ENCODE measurements around the gene WWOX.

Gene WWOX

DNA sequence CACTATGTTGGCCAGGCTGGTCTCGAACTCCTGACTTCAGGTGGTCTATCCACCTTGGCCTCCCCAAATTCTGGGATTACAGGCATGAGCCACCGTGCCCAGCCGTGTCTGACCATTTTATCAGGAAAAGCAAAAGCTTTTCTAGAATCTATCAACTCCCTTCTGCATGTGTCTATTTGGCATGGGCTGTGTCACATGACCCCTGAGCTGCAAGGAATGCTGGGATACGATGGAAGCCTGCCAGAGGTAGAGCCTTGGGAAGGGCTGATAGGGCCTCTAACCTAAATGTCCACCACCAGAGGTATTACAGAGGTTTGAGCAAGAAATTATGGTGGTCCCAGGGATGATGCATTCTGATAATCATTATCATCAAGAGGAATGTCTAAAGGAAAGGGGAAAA is 616.2 kb downstream of the WWOX start:
- DNase-seq = no peak
- no peak overlapping the region for H4K12ac ChIP-seq (ENCODE audit: low read depth, low read length)
- no peaks in the 10 kb centered on the region for H3K36me3 ChIP-seq (ENCODE audit: control insufficient read depth in 1 of 2, insufficient read depth in 2 of 2, low read length in 2 of 2)
- no peaks in the 10 kb centered on the region for H3K9me3 ChIP-seq (ENCODE audit: insufficient read depth, low read depth, low read length)
- H3K23ac ChIP-seq (ENCODE audit: low read length) = no peak overlapping the region
- no peak overlapping the region for H3K4me3 ChIP-seq (ENCODE audit: low read depth, low read length)
- H3K4ac ChIP-seq (ENCODE audit: low read depth, low read length) = no peak overlapping the region
- H2BK12ac ChIP-seq (ENCODE audit: low read length) = no peak overlapping the region
- H3K27me3 ChIP-seq (ENCODE audit: insufficient read depth, low read length) = no peaks in the 10 kb centered on the region
- H2BK120ac ChIP-seq (ENCODE audit: insufficient read depth, low read length, poor library complexity) = no peak overlapping the region
- peaks cover 1% of the 10 kb centered on the region for H3K79me1 ChIP-seq (ENCODE audit: low read length)
- no peak overlapping the region for H2AK5ac ChIP-seq (ENCODE audit: low read length)
- H3K4me1 ChIP-seq (ENCODE audit: control insufficient read depth in 1 of 2, insufficient read depth in 2 of 2, low read length in 2 of 2) = no peaks in the 10 kb centered on the region
- no peak overlapping the region for H2BK5ac ChIP-seq (ENCODE audit: low read depth, low read length, poor library complexity)
- no peak overlapping the region for H2AFZ ChIP-seq (ENCODE audit: insufficient read depth, low read length, poor library complexity)
- H3K79me2 ChIP-seq (ENCODE audit: control insufficient read depth, insufficient read depth, low read length, poor library complexity) = no peaks in the 10 kb centered on the region
- H4K8ac ChIP-seq (ENCODE audit: low read depth, low read length) = no peak overlapping the region
- no peak overlapping the region for H3K27ac ChIP-seq (ENCODE audit: low read depth, low read length)
- H3K18ac ChIP-seq (ENCODE audit: low read length) = no peak overlapping the region
- no peak overlapping the region for H3K9ac ChIP-seq (ENCODE audit: low read length)
- no peak overlapping the region for H3K4me2 ChIP-seq (ENCODE audit: low read length)
- no peak overlapping the region for H4K91ac ChIP-seq (ENCODE audit: low read depth, low read length)
- H3K14ac ChIP-seq (ENCODE audit: low read length) = no peak overlapping the region
- WGBS (ENCODE audit: extremely low coverage, insufficient coverage, insufficient read length) = no CpG with 5 or more reads among the region's 4 CpGs

GRCh38 chr16:78718141-78718540 is 618.7 kb downstream of the WWOX start:
- no peak overlapping the region for H2AFZ ChIP-seq (ENCODE audit: insufficient read depth, low read length, poor library complexity)
- no peak overlapping the region for H2BK12ac ChIP-seq (ENCODE audit: low read length)
- H3K9me3 ChIP-seq (ENCODE audit: insufficient read depth, low read depth, low read length) = no peaks in the 10 kb centered on the region
- no peak overlapping the region for H3K9ac ChIP-seq (ENCODE audit: low read length)
- H4K8ac ChIP-seq (ENCODE audit: low read depth, low read length) = no peak overlapping the region
- H3K27me3 ChIP-seq (ENCODE audit: insufficient read depth, low read length) = no peaks in the 10 kb centered on the region
- H3K4ac ChIP-seq (ENCODE audit: low read depth, low read length) = no peak overlapping the region
- no peak overlapping the region for H3K14ac ChIP-seq (ENCODE audit: low read length)
- no peaks in the 10 kb centered on the region for H3K36me3 ChIP-seq (ENCODE audit: control insufficient read depth in 1 of 2, insufficient read depth in 2 of 2, low read length in 2 of 2)
- no CpG with 5 or more reads among the region's 2 CpGs for WGBS (ENCODE audit: extremely low coverage, insufficient coverage, insufficient read length)
- no peak overlapping the region for H3K4me2 ChIP-seq (ENCODE audit: low read length)
- H3K18ac ChIP-seq (ENCODE audit: low read length) = no peak overlapping the region
- peaks cover 1% of the 10 kb centered on the region for H3K79me1 ChIP-seq (ENCODE audit: low read length)
- no peak overlapping the region for H3K27ac ChIP-seq (ENCODE audit: low read depth, low read length)
- H4K12ac ChIP-seq (ENCODE audit: low read depth, low read length) = no peak overlapping the region
- H3K4me3 ChIP-seq (ENCODE audit: low read depth, low read length) = no peak overlapping the region
- H3K23ac ChIP-seq (ENCODE audit: low read length) = no peak overlapping the region
- no peak overlapping the region for H2BK5ac ChIP-seq (ENCODE audit: low read depth, low read length, poor library complexity)
- no peaks in the 10 kb centered on the region for H3K79me2 ChIP-seq (ENCODE audit: control insufficient read depth, insufficient read depth, low read length, poor library complexity)
- no peak overlapping the region for H2AK5ac ChIP-seq (ENCODE audit: low read length)
- no peak for DNase-seq
- no peak overlapping the region for H2BK120ac ChIP-seq (ENCODE audit: insufficient read depth, low read length, poor library complexity)
- H3K4me1 ChIP-seq (ENCODE audit: control insufficient read depth in 1 of 2, insufficient read depth in 2 of 2, low read length in 2 of 2) = no peaks in the 10 kb centered on the region
- H4K91ac ChIP-seq (ENCODE audit: low read depth, low read length) = no peak overlapping the region

DNA sequence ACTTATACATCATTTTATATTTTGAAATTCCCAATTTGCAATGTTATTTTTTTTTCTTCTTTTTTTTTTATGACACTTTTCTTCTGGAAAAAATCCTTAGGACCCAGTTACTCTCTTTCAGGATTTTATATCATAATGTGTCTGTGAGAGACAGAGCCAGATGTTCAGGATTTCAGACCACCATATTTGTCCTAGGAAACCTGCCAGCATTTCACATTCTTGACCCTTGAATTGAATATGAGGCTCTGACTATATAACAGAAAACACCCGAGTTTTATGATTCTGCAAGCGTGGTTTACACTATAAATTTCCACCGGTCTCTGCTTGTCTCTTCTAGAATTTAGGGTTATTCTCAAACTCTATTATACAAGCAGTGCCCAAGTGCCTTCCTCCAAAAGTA is 621.0 kb downstream of the WWOX start:
- no peaks in the 10 kb centered on the region for H3K9me3 ChIP-seq (ENCODE audit: insufficient read depth, low read depth, low read length)
- no peak overlapping the region for H2AFZ ChIP-seq (ENCODE audit: insufficient read depth, low read length, poor library complexity)
- H2BK12ac ChIP-seq (ENCODE audit: low read length) = no peak overlapping the region
- H3K27ac ChIP-seq (ENCODE audit: low read depth, low read length) = no peak overlapping the region
- H4K8ac ChIP-seq (ENCODE audit: low read depth, low read length) = no peak overlapping the region
- no peak overlapping the region for H3K4me2 ChIP-seq (ENCODE audit: low read length)
- H3K23ac ChIP-seq (ENCODE audit: low read length) = no peak overlapping the region
- H3K9ac ChIP-seq (ENCODE audit: low read length) = no peak overlapping the region
- no peak overlapping the region for H2AK5ac ChIP-seq (ENCODE audit: low read length)
- no peak overlapping the region for H3K4ac ChIP-seq (ENCODE audit: low read depth, low read length)
- H2BK5ac ChIP-seq (ENCODE audit: low read depth, low read length, poor library complexity) = no peak overlapping the region
- H4K12ac ChIP-seq (ENCODE audit: low read depth, low read length) = no peak overlapping the region
- H3K79me1 ChIP-seq (ENCODE audit: low read length) = peaks cover 1% of the 10 kb centered on the region
- H3K14ac ChIP-seq (ENCODE audit: low read length) = no peak overlapping the region
- H3K4me3 ChIP-seq (ENCODE audit: low read depth, low read length) = no peak overlapping the region
- no peaks in the 10 kb centered on the region for H3K79me2 ChIP-seq (ENCODE audit: control insufficient read depth, insufficient read depth, low read length, poor library complexity)
- no peak overlapping the region for H4K91ac ChIP-seq (ENCODE audit: low read depth, low read length)
- no peak overlapping the region for H3K18ac ChIP-seq (ENCODE audit: low read length)
- no CpG with 5 or more reads among the region's 3 CpGs for WGBS (ENCODE audit: extremely low coverage, insufficient coverage, insufficient read length)
- no peak overlapping the region for H2BK120ac ChIP-seq (ENCODE audit: insufficient read depth, low read length, poor library complexity)
- H3K27me3 ChIP-seq (ENCODE audit: insufficient read depth, low read length) = no peaks in the 10 kb centered on the region
- no peaks in the 10 kb centered on the region for H3K36me3 ChIP-seq (ENCODE audit: control insufficient read depth in 1 of 2, insufficient read depth in 2 of 2, low read length in 2 of 2)
- no peak for DNase-seq
- H3K4me1 ChIP-seq (ENCODE audit: control insufficient read depth in 1 of 2, insufficient read depth in 2 of 2, low read length in 2 of 2) = no peaks in the 10 kb centered on the region

- Histone ChIP-seq H3K36me3 (ENCODE audit: control insufficient read depth in 1 of 2, insufficient read depth in 2 of 2, low read length in 2 of 2) (no peaks in the 10 kb centered on the region), H3K9me3 (ENCODE audit: insufficient read depth, low read depth, low read length) (peaks cover 2% of the 10 kb centered on the region), H3K27me3 (ENCODE audit: insufficient read depth, low read length) (no peaks in the 10 kb centered on the region), H2BK120ac (ENCODE audit: insufficient read depth, low read length, poor library complexity) (no peak overlapping the region), H3K4me2 (ENCODE audit: low read length) (no peak overlapping the region), H2AFZ (ENCODE audit: insufficient read depth, low read length, poor library complexity) (no peak overlapping the region), H3K18ac (ENCODE audit: low read length) (no peak overlapping the region), H3K14ac (ENCODE audit: low read length) (no peak overlapping the region), H3K23ac (ENCODE audit: low read length) (no peak overlapping the region), H3K4me1 (ENCODE audit: control insufficient read depth in 1 of 2, insufficient read depth in 2 of 2, low read length in 2 of 2) (no peaks in the 10 kb centered on the region), H3K4ac (ENCODE audit: low read depth, low read length) (no peak overlapping the region), H3K27ac (ENCODE audit: low read depth, low read length) (no peak overlapping the region), H4K12ac (ENCODE audit: low read depth, low read length) (no peak overlapping the region), H3K9ac (ENCODE audit: low read length) (no peak overlapping the region), H4K8ac (ENCODE audit: low read depth, low read length) (no peak overlapping the region), H3K79me1 (ENCODE audit: low read length) (no peaks in the 10 kb centered on the region), H4K91ac (ENCODE audit: low read depth, low read length) (no peak overlapping the region), H3K4me3 (ENCODE audit: low read depth, low read length) (no peak overlapping the region), H2AK5ac (ENCODE audit: low read length) (no peak overlapping the region), H3K79me2 (ENCODE audit: control insufficient read depth, insufficient read depth, low read length, poor library complexity) (no peaks in the 10 kb centered on the region), H2BK12ac (ENCODE audit: low read length) (no peak overlapping the region), H2BK5ac (ENCODE audit: low read depth, low read length, poor library complexity) (no peak overlapping the region)
- no peak for DNase-seq
- WGBS (ENCODE audit: extremely low coverage, insufficient coverage, insufficient read length) = no CpG with 5 or more reads among the region's 2 CpGs
Measured at GRCh38 chr16:78727536-78727935, 628.1 kb downstream of the WWOX start.
